HEK293T (cell line): ENCODE measurements around the gene ESPN.

Experiments
- ELF4 ChIP-seq: fragments of 450-650 bp; IDR thresholded peaks from 2 replicates; pipeline ENCODE4 v1.6.1; 2017; ENCODE audit warnings: antibody characterized with exemption
- FOXA1 ChIP-seq: fragments of 450-650 bp; IDR thresholded peaks from 2 replicates; pipeline ENCODE4 v1.6.1; 2016; ENCODE audit warnings: mild to moderate bottlenecking
- FOXK2 ChIP-seq: fragments of 450-650 bp; IDR thresholded peaks from 2 replicates; pipeline ENCODE4 v1.6.1; 2016; ENCODE audit warnings: mild to moderate bottlenecking
- FOXM1 ChIP-seq: fragments of 450-650 bp; IDR thresholded peaks from 2 replicates; pipeline ENCODE4 v1.6.1; 2017; ENCODE audit warnings: mild to moderate bottlenecking, borderline replicate concordance
- L3MBTL2 ChIP-seq: fragments of 450-650 bp; conservative IDR thresholded peaks from 2 replicates; pipeline ENCODE4 v1.6.1; 2016; ENCODE audit warnings: mild to moderate bottlenecking
- PKNOX1 ChIP-seq: fragments of 450-650 bp; IDR thresholded peaks from 2 replicates; pipeline ENCODE4 v1.6.1; 2016
- SP1 ChIP-seq: fragments of 450-650 bp; IDR thresholded peaks from 2 replicates; pipeline ENCODE4 v1.6.1; 2017
- SUZ12 ChIP-seq: fragments of 450-650 bp; IDR thresholded peaks from 2 replicates; pipeline ENCODE4 v1.6.1; 2016; ENCODE audit warnings: mild to moderate bottlenecking

- TF ChIP-seq FOXM1, result no peak
- no peak for TF ChIP-seq PKNOX1
- TF ChIP-seq SUZ12, result no peak
- no peak for TF ChIP-seq FOXA1
- TF ChIP-seq SP1, result no peak
- TF ChIP-seq ELF4, result no peak
- TF ChIP-seq FOXK2, result no peak
- no peak for TF ChIP-seq L3MBTL2
Measured at GRCh38 chr1:6421266-6421665, 3.3 kb upstream of the ESPN start.
